K562 (cell line): Measurements from ENCODE around the gene BARD1. TPM values are rescaled to one million over a fixed set of nuclear protein-coding genes. Genes with fewer than 3 reads are reported as not detected.

Source experiments
- ATAC-seq: fragments of 200-7000 bp; cut with Tn5 transposase; 3 replicates; pipeline ENCODE4 v1.9.1; 2020; ENCODE audit warnings: moderate library complexity
- BruUV-seq: library from RNA; stranded (reverse); fragments of 400-500 nt; replicated peaks from 2 replicates; lab custom pipeline; 2021; lab: Mats Ljungman, UMichigan
- CTCF ChIA-PET: fragments of 300-600 bp; formaldehyde crosslinking; extraction: SDS; loops from one replicate; lab custom pipeline; 2021; ENCODE audit warnings: low intra/inter-chr PET ratio; lab: Yijun Ruan, JAX
- POLR2A ChIA-PET: fragments of 300-600, 350-650 bp; sonication (Branson Sonifier 250); formaldehyde crosslinking; extraction: SDS; loops from one replicate; lab custom pipeline; 2021; ENCODE audit warnings: antibody characterized with exemption, inconsistent platforms; lab: Yijun Ruan, JAX
- DNase-seq, 4 experiments: peaks; one replicate each; pipeline versions ENCODE4 v3.0.0 to v3.0.0-alpha.2; 2011 to 2018; ENCODE audit warnings: low spot score in 3 of 4, mixed read lengths in 3 of 4; ENCODE audit errors: extremely low read depth in 1 of 4
- FAIRE-seq: peaks from 2 replicates; lab custom pipeline; 2011; peaks lifted over from hg19 to GRCh38; lab: Jason Lieb, UNC
- H2AFZ ChIP-seq: 2 replicates; pipeline ENCODE4 v1.6.0; 2011; ENCODE audit warnings: low read depth, low read length, control low read depth, inconsistent platforms
- H3K27ac ChIP-seq: fragments of 200-600 bp; 3 replicates; pipeline ENCODE4 v1.8.0; 2011; ENCODE audit warnings: low read depth, mild to moderate bottlenecking, control low read depth, inconsistent platforms, low read length, moderate library complexity, mixed read lengths; ENCODE audit errors: extremely low read depth
- H3K27me3 ChIP-seq, 2 experiments: fragments of 300-600 bp in 1 of 2; 2 replicates in 1 of 2; 3 replicates in 1 of 2; pipeline versions ENCODE4 v1.6.0 to v1.8.0; 2011; ENCODE audit warnings: inconsistent platforms in 2 of 2, low read length in 2 of 2, mild to moderate bottlenecking in 1 of 2, mixed read lengths in 1 of 2, moderate library complexity in 1 of 2; ENCODE audit not compliant: control insufficient read depth in 2 of 2, insufficient read depth in 2 of 2
- H3K36me3 ChIP-seq: fragments of 300-600 bp; 3 replicates; pipeline ENCODE4 v1.8.0; 2011; ENCODE audit warnings: mild to moderate bottlenecking, low read length, inconsistent platforms; ENCODE audit not compliant: control insufficient read depth, insufficient read depth
- H3K4me1 ChIP-seq, 2 experiments: fragments of 200-600 bp in 1 of 2; replicated peaks in 1 of 2; 2 replicates in 1 of 2; 3 replicates in 1 of 2; pipeline versions ENCODE4 v1.5.1 to v1.8.0; 2011; ENCODE audit warnings: inconsistent platforms in 2 of 2, low read length in 2 of 2, mild to moderate bottlenecking in 1 of 2, mixed read lengths in 1 of 2, moderate library complexity in 1 of 2; ENCODE audit not compliant: control insufficient read depth in 2 of 2, insufficient read depth in 2 of 2
- H3K4me2 ChIP-seq: 2 replicates; pipeline ENCODE4 v1.6.1; 2011; ENCODE audit warnings: low read length, control low read depth, inconsistent platforms, mixed read lengths; ENCODE audit not compliant: insufficient read depth
- H3K4me3 ChIP-seq: fragments of 200-600 bp; sonication (generic), shearing (Covaris generic); 2 replicates; pipeline ENCODE4 v1.5.1; 2016; ENCODE audit warnings: control low read depth, inconsistent platforms
- H3K79me2 ChIP-seq: fragments of 200-600 bp; 3 replicates; pipeline ENCODE4 v1.8.0; 2011; ENCODE audit warnings: low read length, inconsistent platforms; ENCODE audit not compliant: control insufficient read depth, insufficient read depth
- H3K9ac ChIP-seq, 2 experiments: 2 replicates each; pipeline versions ENCODE4 v1.6.0 to v1.6.1; 2011; ENCODE audit warnings: low read depth in 2 of 2, low read length in 2 of 2, control low read depth in 1 of 2, inconsistent platforms in 1 of 2, mild to moderate bottlenecking in 1 of 2, mixed read lengths in 1 of 2; ENCODE audit not compliant: insufficient read depth in 1 of 2
- H3K9me1 ChIP-seq: one replicate; pipeline ENCODE4 v1.6.0; 2011; ENCODE audit warnings: inconsistent platforms, mild to moderate bottlenecking, low read length, moderate library complexity; ENCODE audit not compliant: control insufficient read depth, insufficient read depth
- H3K9me3 ChIP-seq: replicated peaks from 2 replicates; pipeline ENCODE4 v1.5.1; 2011; ENCODE audit warnings: low read depth, low read length, inconsistent platforms; ENCODE audit not compliant: control insufficient read depth, insufficient read depth
- H4K20me1 ChIP-seq: replicated peaks from 2 replicates; pipeline ENCODE4 v1.6.1; 2011; ENCODE audit warnings: low read length, inconsistent platforms, mixed read lengths; ENCODE audit not compliant: control insufficient read depth, insufficient read depth
- ARID4B ChIP-seq: sonication (generic); formaldehyde crosslinking; IDR thresholded peaks from 2 replicates; pipeline ENCODE4 v1.8.0; 2022; ENCODE audit warnings: mild to moderate bottlenecking, missing genetic modification reagents
- CAMTA2 ChIP-seq: fragments of 250-450 bp; sonication (Bioruptor Pico); conservative IDR thresholded peaks from 2 replicates; pipeline ENCODE4 v1.5.1; 2022
- CTCF ChIP-seq, 3 experiments: IDR thresholded peaks in 2 of 3; conservative IDR thresholded peaks in 1 of 3; 2 replicates each; pipeline ENCODE4 v1.5.1; 2011 to 2012; ENCODE audit warnings: low read length in 3 of 3, mild to moderate bottlenecking in 3 of 3, control low read depth in 2 of 3, improper control_type of control experiment in 1 of 3, inconsistent platforms in 1 of 3, low read depth in 1 of 3, mixed read lengths in 1 of 3, moderate library complexity in 1 of 3; ENCODE audit not compliant: insufficient read depth in 2 of 3
- ELF2 ChIP-seq: fragments of 250-450 bp; sonication (Bioruptor Pico); IDR thresholded peaks from 2 replicates; pipeline ENCODE4 v1.5.0; 2021; ENCODE audit warnings: mild to moderate bottlenecking
- RBM15 ChIP-seq: fragments of 200-400 bp; formaldehyde crosslinking; IDR thresholded peaks from 2 replicates; pipeline ENCODE4 v1.6.1; 2018; ENCODE audit warnings: mild to moderate bottlenecking, low read length, moderate library complexity; ENCODE audit not compliant: insufficient read depth
- ZNF76 ChIP-seq: fragments of 250-450 bp; sonication (Bioruptor Pico); IDR thresholded peaks from 2 replicates; pipeline ENCODE4 v1.4.0; 2020; ENCODE audit warnings: mild to moderate bottlenecking, moderate library complexity, borderline replicate concordance
- in situ Hi-C: fragments of 300-500 bp; cut with MboI; formaldehyde crosslinking; loops from 4 replicates; pipeline ENCODE4 v1.15.0; 2018; ENCODE audit warnings: inconsistent platforms, mixed read lengths
- intact Hi-C: fragments of 100-400 bp; cut with micrococcal nuclease; formaldehyde crosslinking; loops from 2 replicates; pipeline ENCODE4 v1.14.2; 2022
- polyA plus RNA-seq, 8 experiments: library from polyadenylated mRNA; depleted of rRNA in 4 of 8; stranded (reverse) in 5 of 8; unstranded in 3 of 8; fragments of >200 nt; fragmentation: Nextera tagmentation in 2 of 8; fragmentation: Illumina TruSeq in 1 of 8; extraction: Ambion mirVana in 2 of 8; extraction: Trizol in 1 of 8; gene quantifications; 2 replicates each; pipeline versions ENCODE4 v1.2.1 to v1.2.3, GENCODE V29; 2011 to 2014; ENCODE audit warnings: inconsistent platforms in 1 of 8, missing spikeins in 1 of 8
- total RNA-seq, 7 experiments: library from RNA; depleted of rRNA in 6 of 7; stranded (reverse); fragments of >200 nt in 6 of 7; fragmentation: Illumina TruSeq in 2 of 7; extraction: Trizol in 2 of 7; gene quantifications; 2 replicates each; pipeline versions ENCODE4 v1.2.1 to v1.2.3, GENCODE V29; 2011 to 2021; ENCODE audit warnings: low replicate concordance in 1 of 7

Gene BARD1
- total and polyA plus RNA-seq, 9 of the 15 experiments (the other 6 are each of a cell fraction or from before 2014, with no cell fraction given) = 6.3 to 18.9 (median 11.3) TPM

GRCh38 chr2:214747992-214748391 lies 61.5 kb downstream of the BARD1 start:
- H2AFZ ChIP-seq = no peak overlapping the region
- no peak for FAIRE-seq

More at GRCh38 chr2:214747992-214748391, 61.5 kb downstream of the BARD1 start:
- ATAC-seq = no peak
- in situ Hi-C loops (no loop called here), intact Hi-C loops (no loop called here)
- no peak for DNase-seq
- no peak overlapping the region for H3K27ac ChIP-seq
- H4K20me1 ChIP-seq = no peaks in the 10 kb centered on the region
- ChIA-PET CTCF (no interaction called here), POLR2A (no interaction called here)
- no peaks in the 10 kb centered on the region for H3K4me1 ChIP-seq
- H3K9me1 ChIP-seq = no peaks in the 10 kb centered on the region
- no peaks in the 10 kb centered on the region for H3K27me3 ChIP-seq
- H3K4me2 ChIP-seq = no peak overlapping the region
- H3K79me2 ChIP-seq = no peaks in the 10 kb centered on the region; the same call in 2 of the 3 replicates
- no peaks in the 10 kb centered on the region for H3K9me3 ChIP-seq
- peaks cover 37% of the 10 kb centered on the region; the same call in 1 of the 3 replicates for H3K36me3 ChIP-seq
- no peak overlapping the region for H3K9ac ChIP-seq
- no TSS peak for BruUV-seq
- H3K4me3 ChIP-seq = no peak overlapping the region
- TF ChIP-seq CTCF (IDR thresholded peaks at IDR 0.05 in 2 of 3, conservative IDR thresholded peaks at IDR 0.05 in 1 of 3; ENCODE audit: insufficient read depth in 2 of 3, low read depth in 1 of 3, low read length in 3 of 3) (no peak), ARID4B (CRISPR knock-in tag) (no peak), ELF2 (no peak), RBM15 (no peak), CAMTA2 (CRISPR knock-in tag) (no peak), ZNF76 (CRISPR knock-in tag) (no peak)
